NK-92 (cell line): Measurements from ENCODE around the gene C17orf100.

ENCODE experiments used
- DNase-seq: peaks from one replicate; lab custom pipeline; 2025; ENCODE audit not compliant: unreplicated experiment; lab: John Stamatoyannopoulos, UW

The C17orf100 gene

DNA sequence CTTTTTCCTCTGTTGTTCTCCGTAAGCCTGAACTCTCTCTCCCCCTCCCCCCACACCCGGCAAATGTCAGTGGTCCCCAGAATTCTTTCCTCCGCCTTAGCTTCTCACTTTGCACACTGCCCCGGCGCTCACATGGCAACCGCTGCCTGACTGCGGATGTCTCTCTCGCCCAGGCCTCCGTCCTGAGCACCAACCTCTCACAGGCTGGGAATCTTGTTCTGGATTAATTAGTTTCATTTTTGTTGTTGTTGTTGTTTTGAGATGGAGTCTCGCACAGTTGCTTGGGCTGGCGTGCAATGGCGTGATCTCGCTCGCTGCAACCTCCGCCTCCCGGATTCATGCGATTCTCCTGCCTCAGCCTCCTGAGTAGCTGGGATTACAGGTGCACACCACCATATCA, 16.7 kb downstream of the C17orf100 start:
- no peak for DNase-seq

DNA sequence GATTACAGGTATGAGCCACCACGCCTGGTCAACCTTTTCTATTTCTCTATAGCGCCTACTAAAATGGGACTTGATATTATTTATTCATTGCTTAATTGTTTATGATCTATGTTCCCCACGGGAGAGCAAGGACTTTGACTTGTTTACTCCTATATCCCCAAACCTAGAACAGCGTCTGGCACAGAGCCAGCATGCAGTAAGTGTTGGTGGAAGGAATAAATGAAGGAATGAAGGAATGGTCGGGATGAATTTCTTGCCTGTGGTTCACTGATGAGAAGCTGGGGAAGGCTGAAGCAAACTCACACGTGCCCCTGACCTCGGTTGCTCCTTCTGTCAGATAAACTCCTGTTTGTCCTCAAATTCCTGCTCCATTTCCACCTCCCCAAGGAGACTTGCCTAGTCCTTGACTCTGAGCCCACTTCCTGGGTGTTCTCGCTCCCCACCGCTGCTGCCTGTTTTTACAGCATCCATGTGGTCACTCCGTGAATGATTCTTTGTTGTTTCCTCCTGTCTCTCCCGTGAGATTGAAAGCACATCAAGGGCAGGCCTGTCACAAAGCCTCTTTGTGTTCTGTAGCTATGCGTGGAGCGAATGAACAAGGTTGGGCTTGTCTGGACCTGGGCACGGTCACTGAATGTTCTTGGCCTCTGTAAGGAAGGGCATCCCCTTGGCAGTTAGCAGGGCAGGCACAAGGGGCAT, 17.3 kb downstream of the C17orf100 start:
- DNase-seq, result no peak

DNA sequence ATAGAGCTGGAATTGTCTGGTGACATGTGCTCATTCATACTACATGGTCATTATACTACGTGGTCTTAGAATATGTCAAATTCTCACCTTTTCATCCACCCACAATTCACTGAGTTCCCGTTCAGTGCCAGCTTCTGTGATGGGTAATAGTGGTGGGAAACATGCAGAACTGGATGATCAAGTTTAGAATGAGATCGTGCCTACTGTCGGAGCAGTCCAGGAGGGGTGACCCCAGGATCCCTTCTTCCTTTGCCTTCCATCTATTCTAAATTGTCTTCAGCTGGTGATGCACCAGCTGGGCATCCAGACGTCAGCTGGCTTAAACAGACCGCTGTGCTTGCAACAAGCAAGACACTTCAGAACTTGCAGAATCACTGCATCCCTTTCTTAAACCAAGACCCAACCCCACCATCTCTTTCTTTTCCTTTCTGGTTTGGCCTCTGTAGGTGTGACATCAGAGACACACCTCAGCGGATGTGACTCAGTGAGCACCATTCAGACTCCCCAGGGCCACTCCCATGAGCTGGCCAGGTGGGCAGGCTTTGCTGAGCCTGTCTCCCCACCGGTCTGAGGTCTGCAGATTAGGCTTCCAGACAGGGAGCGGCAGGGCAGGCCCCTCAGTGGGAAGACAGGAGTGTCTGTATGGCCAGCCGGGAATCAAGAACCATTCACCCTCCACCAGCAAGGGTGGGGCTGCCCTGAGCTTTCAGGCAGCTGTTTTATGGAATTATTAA, 18.1 kb downstream of the C17orf100 start:
- DNase-seq, result no peak

- DNase-seq, result no peak
Observed at GRCh38 chr17:6670571-6670970, 19.0 kb downstream of the C17orf100 start.

- no peak for DNase-seq
Observed at GRCh38 chr17:6670999-6671398, 19.4 kb downstream of the C17orf100 start.

- DNase-seq, result no peak
Observed at GRCh38 chr17:6671431-6671830, 19.9 kb downstream of the C17orf100 start.

GRCh38 chr17:6674586-6674985, 23.0 kb downstream of the C17orf100 start:
- no peak for DNase-seq

GRCh38 chr17:6675201-6675825, 23.8 kb downstream of the C17orf100 start:
- DNase-seq, result no peak

DNA sequence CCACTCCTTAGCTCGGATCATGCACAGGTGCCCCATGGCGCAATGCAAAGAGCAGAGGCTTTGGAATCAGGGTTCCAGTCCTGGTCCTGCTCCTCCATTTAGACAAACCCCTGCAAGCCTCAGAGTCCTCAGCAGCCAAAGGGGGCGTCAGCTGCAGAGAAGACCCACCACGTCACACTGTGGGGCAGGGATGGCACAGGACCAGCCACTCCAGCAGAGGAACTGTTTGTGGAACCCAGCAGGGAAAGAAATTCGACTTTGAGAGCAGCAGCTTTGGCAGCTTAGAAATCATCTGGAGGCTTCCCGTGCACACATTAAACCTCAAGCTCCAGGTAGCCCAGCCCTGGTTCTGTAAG, 25.2 kb downstream of the C17orf100 start:
- DNase-seq, result no peak

GRCh38 chr17:6677158-6677831, 25.7 kb downstream of the C17orf100 start:
- no peak for DNase-seq

- DNase-seq, result no peak
Observed at GRCh38 chr17:6677946-6678345, 26.4 kb downstream of the C17orf100 start.

DNA sequence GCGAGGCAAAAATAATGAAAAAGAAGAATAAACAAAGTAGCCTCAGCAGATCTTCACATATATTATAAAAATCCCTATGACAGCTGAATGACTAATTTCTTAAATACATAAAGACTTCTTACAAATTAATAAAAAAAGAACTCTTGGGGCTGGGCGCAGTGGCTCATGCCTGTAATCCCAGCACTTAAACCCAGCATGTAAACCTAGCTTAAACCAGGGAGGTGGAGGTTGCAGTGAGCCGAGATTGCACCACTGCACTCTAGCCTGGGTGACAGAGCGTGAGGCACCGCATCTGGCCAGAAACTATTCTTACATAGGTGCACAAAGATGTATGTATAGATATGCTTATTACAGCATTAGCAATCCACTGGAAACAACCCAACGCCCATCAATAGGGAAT, 27.7 kb downstream of the C17orf100 start:
- no peak for DNase-seq

DNA sequence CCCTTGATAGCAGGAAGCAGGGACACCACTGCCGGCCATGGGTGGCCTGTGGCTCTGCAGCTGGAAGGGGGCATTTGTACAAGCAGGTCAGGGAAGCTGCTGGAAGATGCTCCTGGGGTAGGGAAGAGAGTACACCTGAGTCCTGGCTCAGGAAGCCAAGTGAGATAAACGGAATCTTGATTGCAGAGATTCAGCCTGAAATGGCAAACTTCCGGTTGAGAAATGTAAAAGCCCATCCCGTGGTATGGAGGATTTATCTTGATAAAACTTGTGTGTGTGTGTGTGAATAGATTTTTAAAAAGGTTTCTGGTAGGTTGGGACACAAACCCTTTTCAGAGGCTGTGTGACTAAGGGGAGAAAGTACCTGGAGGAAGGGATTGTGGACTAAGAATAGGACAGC, 29.6 kb downstream of the C17orf100 start:
- DNase-seq, result no peak

- no peak for DNase-seq
Observed at GRCh38 chr17:6681671-6682070, 30.1 kb downstream of the C17orf100 start.

DNA sequence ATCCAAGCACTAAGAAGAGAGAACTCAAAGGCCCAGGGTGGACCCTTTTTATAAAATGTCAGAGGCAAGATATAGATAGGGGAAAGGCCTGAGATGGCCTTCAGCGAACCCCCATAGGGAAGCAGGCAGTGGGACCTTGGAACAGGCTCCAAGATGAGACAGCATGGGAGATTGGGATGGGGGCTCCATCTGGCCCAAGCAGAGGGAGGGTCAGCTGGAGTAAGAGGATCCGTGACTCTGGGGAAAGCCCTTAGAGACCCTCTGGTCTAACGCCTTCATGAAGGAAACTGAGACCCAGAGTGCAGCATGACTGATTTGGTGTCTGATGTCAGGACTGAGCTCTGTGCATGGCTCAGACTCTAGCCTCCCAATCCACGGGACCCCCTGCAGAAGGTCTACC, 30.8 kb downstream of the C17orf100 start:
- no peak for DNase-seq

DNA sequence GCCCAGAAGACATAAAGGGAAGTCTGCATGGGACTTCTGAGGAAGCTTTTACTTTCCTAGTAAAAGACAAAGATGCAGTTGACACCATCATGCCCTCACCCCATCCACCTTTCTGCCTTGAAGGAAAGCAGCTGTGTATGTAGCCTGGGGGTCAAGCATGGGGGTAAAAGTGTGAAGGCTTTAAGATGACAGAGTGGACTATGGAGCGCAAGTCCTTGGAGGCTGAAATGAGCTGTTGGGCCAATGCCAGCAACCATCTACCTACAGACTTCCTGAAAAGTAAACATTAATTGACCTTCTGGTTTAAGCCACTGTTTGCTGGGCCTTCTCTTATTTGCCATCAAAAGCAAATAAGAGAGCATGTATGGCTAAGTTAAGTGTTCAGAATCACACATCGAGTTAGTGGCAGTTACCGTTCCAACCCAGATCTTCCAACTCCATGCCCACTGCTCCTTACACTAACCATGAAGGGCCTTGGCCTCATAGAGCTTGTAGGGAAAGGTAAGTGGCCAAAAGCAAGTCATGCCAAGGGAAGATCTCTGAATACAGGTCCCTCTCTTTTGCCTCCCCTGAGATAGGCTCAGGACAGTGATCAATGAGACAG, 31.6 kb downstream of the C17orf100 start:
- no peak for DNase-seq

- DNase-seq, result no peak
Observed at GRCh38 chr17:6683730-6684459, 32.3 kb downstream of the C17orf100 start.

DNA sequence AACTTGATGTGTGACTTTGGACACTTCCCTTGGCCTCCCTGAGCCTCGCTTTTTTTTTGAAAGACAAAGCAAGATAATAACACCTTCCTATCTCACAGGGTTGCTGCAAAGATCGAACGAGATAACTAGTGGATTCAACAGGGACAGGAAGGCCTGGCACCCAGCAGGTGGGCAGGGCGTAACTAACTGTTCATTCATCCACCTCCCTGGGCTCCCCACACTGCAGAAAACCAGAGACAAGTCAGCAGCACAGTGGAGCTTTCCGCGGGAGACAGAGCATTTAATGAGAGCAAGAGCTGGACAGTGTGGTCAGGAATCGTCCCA, 32.9 kb downstream of the C17orf100 start:
- DNase-seq, result no peak

- no peak for DNase-seq
Observed at GRCh38 chr17:6684881-6685767, 33.6 kb downstream of the C17orf100 start.

DNA sequence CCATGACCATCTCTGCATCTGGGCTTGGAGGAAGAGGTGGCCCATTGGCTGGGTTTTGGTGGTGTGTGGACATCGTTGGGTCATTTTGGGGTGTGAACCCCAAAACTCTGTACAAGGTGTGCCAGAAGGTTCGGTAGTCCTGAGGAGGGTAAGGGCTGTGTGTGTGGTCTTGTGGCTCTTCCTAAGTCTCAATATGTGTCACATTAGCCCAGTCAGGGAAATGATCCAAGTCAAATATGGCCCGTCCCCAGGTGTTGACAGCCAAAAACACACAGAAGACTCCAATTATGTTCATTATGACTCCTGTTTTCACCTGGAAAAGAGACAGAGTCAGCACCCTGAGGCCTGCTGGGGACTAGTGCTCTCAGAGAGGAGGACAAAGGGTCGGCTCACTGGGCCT, 34.5 kb downstream of the C17orf100 start:
- DNase-seq, result no peak
